HuH-7 (cell line): ENCODE measurements around the gene ATG7.
A peak's percentile ranks its signal among the peaks of the same experiment; 100 is the strongest.
"Not testable (repeated sequence)": the region's sequence is repeated elsewhere in the genome, so short reads cannot be mapped to it uniquely, and the experiment has no call there.

Experiments
- DNase-seq: peaks from one replicate; pipeline ENCODE4 v3.0.0; 2011; ENCODE audit warnings: low spot score

ATG7 gene

GRCh38 chr3:11467875-11468274 lies 195.7 kb downstream of the ATG7 start:
- no peak for DNase-seq

- no peak for DNase-seq
These were observed 198.0 kb downstream of the ATG7 start for GRCh38 chr3:11470031-11470853.

- no peak for DNase-seq
These were observed 203.1 kb downstream of the ATG7 start for GRCh38 chr3:11475324-11475723.

- no peak for DNase-seq
These were observed 204.5 kb downstream of the ATG7 start for GRCh38 chr3:11476735-11477144.

GRCh38 chr3:11477407-11477911 lies 205.3 kb downstream of the ATG7 start:
- DNase-seq: no peak

- no peak for DNase-seq
These were observed 206.0 kb downstream of the ATG7 start for GRCh38 chr3:11478167-11478566.

GRCh38 chr3:11479221-11479620 lies 207.0 kb downstream of the ATG7 start:
- DNase-seq: no peak

- peak; percentile 91 for DNase-seq
These were observed 208.6 kb downstream of the ATG7 start for GRCh38 chr3:11480663-11481298.

GRCh38 chr3:11481556-11481955 lies 209.4 kb downstream of the ATG7 start:
- DNase-seq: peak; percentile 28

GRCh38 chr3:11482021-11482420 lies 209.8 kb downstream of the ATG7 start:
- DNase-seq: no peak

GRCh38 chr3:11488356-11488755 lies 216.2 kb downstream of the ATG7 start:
- DNase-seq: not testable (repeated sequence)

- DNase-seq: no peak
These were observed 222.1 kb downstream of the ATG7 start for GRCh38 chr3:11494131-11494916.

- no peak for DNase-seq
These were observed 223.9 kb downstream of the ATG7 start for GRCh38 chr3:11495948-11496557.

GRCh38 chr3:11498177-11498576 lies 226.0 kb downstream of the ATG7 start:
- DNase-seq: no peak

GRCh38 chr3:11498646-11499045 lies 226.4 kb downstream of the ATG7 start:
- peak; percentile 61 for DNase-seq

- DNase-seq: no peak
These were observed 226.9 kb downstream of the ATG7 start for GRCh38 chr3:11499144-11499543.

- not testable (repeated sequence) for DNase-seq
These were observed 230.2 kb downstream of the ATG7 start for GRCh38 chr3:11502413-11502812.

- DNase-seq: no peak
These were observed 235.5 kb downstream of the ATG7 start for GRCh38 chr3:11507719-11508118.

GRCh38 chr3:11508346-11509172 lies 236.4 kb downstream of the ATG7 start:
- no peak for DNase-seq

GRCh38 chr3:11509173-11510000 lies 237.2 kb downstream of the ATG7 start:
- peak; percentile 89 for DNase-seq
